ENCODE measurements around the gene MRTFB.

Gene MRTFB

DNA sequence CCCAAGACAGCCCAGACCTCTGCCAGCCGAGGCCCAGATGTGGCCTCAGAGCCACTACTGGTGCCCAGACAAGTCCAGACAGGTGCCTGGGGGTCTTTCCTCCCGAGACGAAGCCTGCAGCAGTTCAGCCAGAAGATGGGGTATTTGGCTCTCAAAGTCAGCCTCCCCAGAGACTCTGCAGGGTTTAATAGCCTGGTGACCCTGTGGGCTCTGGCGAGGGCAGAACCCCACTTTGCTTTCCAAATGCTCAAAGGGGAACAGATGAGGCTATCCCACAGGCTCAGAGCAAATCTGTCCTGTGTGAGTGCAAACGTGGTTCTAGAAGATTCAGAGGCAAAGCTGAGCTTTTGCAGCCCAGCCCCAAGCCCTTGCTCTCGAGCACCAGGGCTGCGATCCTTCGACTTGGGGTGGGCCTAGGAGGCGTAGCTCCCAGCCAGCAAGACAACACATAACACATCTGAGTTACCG lies 236.0 kb downstream of the MRTFB start:
- Histone ChIP-seq H3K9ac (ENCODE audit: low read length) (no peak overlapping the region), H3K9me3 (ENCODE audit: insufficient read depth, low read length) (no peaks in the 10 kb centered on the region), H2AFZ (ENCODE audit: low read depth, low read length) (no peak overlapping the region), H3K36me3 (replicated peaks; ENCODE audit: low read depth, low read length) (no peaks in the 10 kb centered on the region), H4K20me1 (ENCODE audit: insufficient read depth, low read length) (peaks cover 11% of the 10 kb centered on the region; the same call in 1 of the 2 replicates), H3K27me3 (ENCODE audit: low read depth, low read length) (peaks cover 11% of the 10 kb centered on the region), H3K79me2 (ENCODE audit: low read length) (peaks cover 50% of the 10 kb centered on the region), H3K4me2 (ENCODE audit: low read length) (0 out of 2 replicates have a peak overlapping the region, but pooled peaks have one; percentile 3), H3K27ac (ENCODE audit: low read length) (no peak overlapping the region), H3K4me3 (ENCODE audit: low read length) (no peak overlapping the region), H3K4me1 (ENCODE audit: low read length) (peaks cover 76% of the 10 kb centered on the region)
- TF ChIP-seq, protein P1, sequence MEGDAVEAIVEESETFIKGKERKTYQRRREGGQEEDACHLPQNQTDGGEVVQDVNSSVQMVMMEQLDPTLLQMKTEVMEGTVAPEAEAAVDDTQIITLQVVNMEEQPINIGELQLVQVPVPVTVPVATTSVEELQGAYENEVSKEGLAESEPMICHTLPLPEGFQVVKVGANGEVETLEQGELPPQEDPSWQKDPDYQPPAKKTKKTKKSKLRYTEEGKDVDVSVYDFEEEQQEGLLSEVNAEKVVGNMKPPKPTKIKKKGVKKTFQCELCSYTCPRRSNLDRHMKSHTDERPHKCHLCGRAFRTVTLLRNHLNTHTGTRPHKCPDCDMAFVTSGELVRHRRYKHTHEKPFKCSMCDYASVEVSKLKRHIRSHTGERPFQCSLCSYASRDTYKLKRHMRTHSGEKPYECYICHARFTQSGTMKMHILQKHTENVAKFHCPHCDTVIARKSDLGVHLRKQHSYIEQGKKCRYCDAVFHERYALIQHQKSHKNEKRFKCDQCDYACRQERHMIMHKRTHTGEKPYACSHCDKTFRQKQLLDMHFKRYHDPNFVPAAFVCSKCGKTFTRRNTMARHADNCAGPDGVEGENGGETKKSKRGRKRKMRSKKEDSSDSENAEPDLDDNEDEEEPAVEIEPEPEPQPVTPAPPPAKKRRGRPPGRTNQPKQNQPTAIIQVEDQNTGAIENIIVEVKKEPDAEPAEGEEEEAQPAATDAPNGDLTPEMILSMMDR (IDR thresholded peaks at IDR 0.05; ENCODE audit: low read depth, low read length) = peak; percentile 23
- no peak for TF ChIP-seq EZH2phosphoT487 (IDR thresholded peaks at IDR 0.05; ENCODE audit: low read depth)

DNA sequence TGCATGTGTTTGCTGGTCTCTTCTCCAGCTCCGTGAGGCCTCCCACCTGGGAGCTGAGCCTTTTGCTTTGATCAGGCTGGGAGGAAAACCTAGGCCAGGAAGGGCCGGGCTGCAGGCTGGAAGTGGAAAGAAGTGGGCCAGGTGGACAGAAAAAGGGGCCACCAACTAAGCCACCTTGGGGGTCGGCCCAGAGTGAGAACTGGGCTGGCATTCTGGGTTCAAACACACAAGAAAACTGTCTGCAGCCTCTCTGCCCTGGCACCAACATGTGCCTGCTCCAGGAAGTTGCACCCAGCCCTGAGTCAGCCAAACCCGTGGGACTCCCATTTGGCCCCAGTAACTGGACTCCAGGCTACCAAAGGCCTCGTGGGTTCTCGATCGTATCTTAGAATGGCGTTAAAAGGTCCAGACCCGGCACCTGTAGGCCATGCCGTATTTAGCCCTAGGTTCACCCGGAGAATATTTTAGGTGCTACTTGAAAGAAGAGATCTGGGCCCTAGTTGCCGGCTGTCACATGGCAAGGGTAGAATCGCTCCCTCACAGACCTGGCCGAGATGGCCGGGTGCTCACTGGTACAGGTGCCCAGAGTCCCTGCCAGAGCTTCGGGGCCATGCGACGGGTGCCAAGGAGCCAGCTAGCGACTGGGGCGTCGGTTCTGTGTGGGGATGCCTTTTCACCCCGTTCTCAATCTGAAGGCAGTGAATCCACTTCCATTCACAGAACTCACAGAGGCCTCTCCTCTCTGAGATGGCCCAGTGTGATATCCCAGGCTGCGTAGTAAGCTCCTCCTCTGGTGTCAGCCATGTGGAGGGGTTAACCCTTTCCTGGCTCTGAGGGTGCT lies 236.6 kb downstream of the MRTFB start:
- no peak overlapping the region for H3K4me3 ChIP-seq (ENCODE audit: low read length)
- no peaks in the 10 kb centered on the region for H3K9me3 ChIP-seq (ENCODE audit: insufficient read depth, low read length)
- TF ChIP-seq EZH2phosphoT487 (IDR thresholded peaks at IDR 0.05; ENCODE audit: low read depth) = no peak
- TF ChIP-seq, protein P1 (IDR thresholded peaks at IDR 0.05; ENCODE audit: low read depth, low read length) = no peak
- H3K9ac ChIP-seq (ENCODE audit: low read length) = no peak overlapping the region
- H3K27me3 ChIP-seq (ENCODE audit: low read depth, low read length) = peaks cover 11% of the 10 kb centered on the region
- peaks cover 11% of the 10 kb centered on the region; the same call in 1 of the 2 replicates for H4K20me1 ChIP-seq (ENCODE audit: insufficient read depth, low read length)
- peaks cover 76% of the 10 kb centered on the region for H3K4me1 ChIP-seq (ENCODE audit: low read length)
- H2AFZ ChIP-seq (ENCODE audit: low read depth, low read length) = no peak overlapping the region
- H3K4me2 ChIP-seq (ENCODE audit: low read length) = 0 out of 2 replicates have a peak overlapping the region, but pooled peaks have one; percentile 72
- no peaks in the 10 kb centered on the region for H3K36me3 ChIP-seq (replicated peaks; ENCODE audit: low read depth, low read length)
- no peak overlapping the region for H3K27ac ChIP-seq (ENCODE audit: low read length)
- H3K79me2 ChIP-seq (ENCODE audit: low read length) = peaks cover 50% of the 10 kb centered on the region

DNA sequence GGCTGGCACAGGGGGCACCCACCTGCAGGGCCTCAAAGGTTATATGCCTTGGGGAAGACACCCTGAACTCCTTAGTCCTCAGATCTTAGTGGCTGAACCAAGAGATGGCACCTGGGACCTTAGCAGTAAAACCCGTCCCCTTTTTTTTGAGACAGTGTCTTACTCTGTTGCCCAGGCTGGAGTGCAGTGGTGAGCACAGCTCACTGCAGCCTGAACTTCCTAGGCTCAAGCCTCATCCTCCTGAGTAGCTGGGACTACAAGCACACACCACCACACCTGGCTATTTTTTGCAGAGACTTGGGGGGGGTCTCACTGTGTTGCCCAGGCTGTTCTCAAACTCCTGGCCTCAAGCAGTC lies 237.2 kb downstream of the MRTFB start:
- Histone ChIP-seq H3K27me3 (ENCODE audit: low read depth, low read length) (peaks cover 11% of the 10 kb centered on the region), H3K4me2 (ENCODE audit: low read length) (peak overlapping the region; percentile 72), H3K9me3 (ENCODE audit: insufficient read depth, low read length) (no peaks in the 10 kb centered on the region), H3K36me3 (replicated peaks; ENCODE audit: low read depth, low read length) (no peaks in the 10 kb centered on the region), H2AFZ (ENCODE audit: low read depth, low read length) (no peak overlapping the region), H3K4me1 (ENCODE audit: low read length) (peaks cover 76% of the 10 kb centered on the region), H4K20me1 (ENCODE audit: insufficient read depth, low read length) (peaks cover 11% of the 10 kb centered on the region; the same call in 1 of the 2 replicates), H3K9ac (ENCODE audit: low read length) (no peak overlapping the region), H3K79me2 (ENCODE audit: low read length) (peaks cover 50% of the 10 kb centered on the region), H3K4me3 (ENCODE audit: low read length) (no peak overlapping the region), H3K27ac (ENCODE audit: low read length) (no peak overlapping the region)
- TF ChIP-seq, protein P1 (IDR thresholded peaks at IDR 0.05; ENCODE audit: low read depth, low read length) = no peak
- TF ChIP-seq EZH2phosphoT487 (IDR thresholded peaks at IDR 0.05; ENCODE audit: low read depth) = no peak
